GM19099 (cell line): ENCODE data around the gene NAV2.

Source experiments
- POLR2A ChIP-seq: IDR thresholded peaks from 3 replicates; pipeline ENCODE4 v1.6.1; 2011; ENCODE audit warnings: low read depth; ENCODE audit not compliant: insufficient read length; ENCODE audit errors: extremely low read depth

The NAV2 gene

DNA sequence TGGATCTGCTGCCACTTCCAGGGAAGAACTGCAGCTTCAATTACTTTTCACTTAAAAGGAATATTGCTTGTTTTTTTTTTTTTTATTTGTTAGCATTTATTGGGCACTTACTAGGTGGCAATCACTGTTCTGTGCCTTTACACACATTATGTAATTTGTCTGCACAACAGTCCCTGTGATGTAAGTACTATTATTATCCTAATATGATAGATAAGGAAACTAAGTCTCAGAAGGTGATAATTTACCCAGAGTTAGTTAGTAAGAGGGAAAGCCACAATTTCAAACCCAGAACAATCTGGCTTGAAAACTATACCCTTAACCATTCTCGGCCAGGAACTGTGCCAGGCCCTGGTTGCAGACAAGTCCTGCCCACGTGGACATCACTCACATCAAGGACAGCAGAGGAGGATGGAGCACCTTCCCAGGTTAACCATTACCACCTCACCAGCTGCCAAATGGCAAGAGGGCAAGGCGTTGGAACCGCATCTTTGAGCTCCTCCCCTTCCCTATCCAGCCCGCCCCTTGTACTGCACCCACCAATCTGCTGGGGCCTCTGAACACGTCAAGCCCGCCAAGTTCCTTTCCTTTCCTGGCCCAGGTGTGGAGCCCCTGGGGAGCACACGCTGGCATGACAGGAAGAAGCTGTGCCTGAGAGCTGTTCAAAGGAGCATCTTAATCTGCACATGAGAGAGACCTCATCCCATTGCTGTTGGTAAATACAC lies 78.4 kb downstream of the NAV2 start:
- no peak for TF ChIP-seq POLR2A

DNA sequence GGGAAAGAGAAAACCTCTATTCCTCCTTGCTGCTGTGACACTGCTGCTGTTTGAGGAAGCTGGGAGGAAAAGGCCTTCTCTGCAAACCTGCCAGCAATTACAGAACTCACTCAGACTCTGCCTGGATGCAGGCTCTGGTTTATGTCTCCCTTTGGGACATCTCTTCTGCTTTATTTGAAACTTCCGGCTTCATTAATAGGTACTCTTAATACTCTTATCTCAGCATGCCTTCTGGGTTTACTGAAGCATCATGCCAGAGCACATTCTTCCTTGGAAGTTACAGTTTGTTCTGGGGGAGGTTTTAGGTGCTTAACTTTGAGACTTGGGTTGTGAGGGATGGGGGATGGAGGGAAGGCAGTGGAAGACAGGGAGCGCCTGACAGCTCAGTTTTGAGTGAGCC lies 79.9 kb downstream of the NAV2 start:
- no peak for TF ChIP-seq POLR2A

DNA sequence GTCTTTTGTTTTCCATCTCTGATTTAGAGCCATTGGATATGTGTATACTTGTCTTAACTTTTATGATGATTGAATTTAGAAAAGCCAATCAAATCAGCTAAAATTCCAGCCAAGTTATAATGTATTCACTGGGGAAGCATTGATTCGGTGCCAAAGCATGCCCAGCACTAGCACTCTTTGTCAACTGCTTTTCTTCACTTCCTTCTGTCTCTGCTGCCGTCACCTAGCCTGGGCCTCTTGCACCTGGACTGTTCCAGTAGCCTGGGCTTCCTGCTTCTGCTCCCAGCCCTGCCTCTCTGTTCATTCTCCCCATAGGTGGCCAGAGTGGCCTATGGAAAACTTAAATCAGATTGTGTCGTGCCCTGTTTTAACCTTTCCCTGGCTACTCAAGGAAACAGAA lies 80.7 kb downstream of the NAV2 start:
- TF ChIP-seq POLR2A: no peak

DNA sequence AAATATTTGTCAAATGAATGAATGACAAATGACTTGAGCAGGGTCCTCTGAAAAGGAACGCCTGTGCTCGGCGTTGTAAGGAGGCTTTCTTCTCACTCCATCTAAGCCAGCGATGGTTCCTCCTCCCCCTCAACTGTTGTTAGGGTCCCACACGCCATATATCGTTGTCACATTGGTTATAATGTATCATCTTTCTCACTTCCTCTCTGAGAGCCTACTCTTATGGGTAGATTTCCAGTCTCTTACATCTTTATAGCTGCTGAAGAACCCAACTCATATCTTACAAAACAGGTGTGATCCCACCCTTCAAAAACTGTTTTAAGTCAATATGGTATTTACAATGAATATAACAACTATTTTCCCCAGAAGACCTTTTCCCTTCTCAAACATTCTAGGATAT lies 81.5 kb downstream of the NAV2 start:
- no peak for TF ChIP-seq POLR2A

DNA sequence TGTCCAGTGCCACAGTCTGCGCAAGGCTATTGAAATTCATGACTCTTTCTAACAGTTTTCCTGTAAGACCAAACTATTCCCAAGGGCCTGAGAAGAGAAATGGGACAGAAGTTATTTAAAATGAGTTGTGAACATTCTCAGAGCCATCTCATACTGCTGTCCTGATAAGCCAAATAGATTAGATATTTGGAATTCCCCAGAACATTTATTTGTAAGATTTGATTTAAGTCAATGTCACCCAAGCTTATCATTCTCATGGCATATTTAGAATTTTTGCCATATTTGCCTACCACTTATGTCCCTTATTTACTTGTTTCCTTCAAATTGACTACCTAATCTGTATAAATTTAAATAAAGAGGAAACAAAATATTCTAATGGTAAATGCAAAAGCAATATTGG lies 82.4 kb downstream of the NAV2 start:
- TF ChIP-seq POLR2A: no peak

DNA sequence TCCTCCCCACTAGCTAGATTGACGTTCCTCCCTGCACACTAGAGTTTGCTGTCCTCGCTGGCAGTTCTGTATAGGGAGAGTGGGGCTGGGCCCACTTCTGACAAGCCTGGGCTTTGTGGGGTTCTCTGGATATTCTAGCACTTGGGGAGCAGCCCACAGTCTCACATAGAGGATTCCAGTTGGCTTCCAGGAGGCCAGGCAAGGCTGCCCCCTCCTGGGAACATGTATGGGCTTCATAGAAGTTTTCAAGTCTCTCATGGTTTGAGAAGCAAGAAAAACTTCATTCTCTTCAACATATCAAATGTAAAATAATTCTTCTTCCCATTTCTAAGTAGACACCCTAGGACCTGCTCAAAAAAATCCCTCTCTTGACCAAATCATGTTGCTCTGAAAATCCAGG lies 87.5 kb downstream of the NAV2 start:
- no peak for TF ChIP-seq POLR2A

DNA sequence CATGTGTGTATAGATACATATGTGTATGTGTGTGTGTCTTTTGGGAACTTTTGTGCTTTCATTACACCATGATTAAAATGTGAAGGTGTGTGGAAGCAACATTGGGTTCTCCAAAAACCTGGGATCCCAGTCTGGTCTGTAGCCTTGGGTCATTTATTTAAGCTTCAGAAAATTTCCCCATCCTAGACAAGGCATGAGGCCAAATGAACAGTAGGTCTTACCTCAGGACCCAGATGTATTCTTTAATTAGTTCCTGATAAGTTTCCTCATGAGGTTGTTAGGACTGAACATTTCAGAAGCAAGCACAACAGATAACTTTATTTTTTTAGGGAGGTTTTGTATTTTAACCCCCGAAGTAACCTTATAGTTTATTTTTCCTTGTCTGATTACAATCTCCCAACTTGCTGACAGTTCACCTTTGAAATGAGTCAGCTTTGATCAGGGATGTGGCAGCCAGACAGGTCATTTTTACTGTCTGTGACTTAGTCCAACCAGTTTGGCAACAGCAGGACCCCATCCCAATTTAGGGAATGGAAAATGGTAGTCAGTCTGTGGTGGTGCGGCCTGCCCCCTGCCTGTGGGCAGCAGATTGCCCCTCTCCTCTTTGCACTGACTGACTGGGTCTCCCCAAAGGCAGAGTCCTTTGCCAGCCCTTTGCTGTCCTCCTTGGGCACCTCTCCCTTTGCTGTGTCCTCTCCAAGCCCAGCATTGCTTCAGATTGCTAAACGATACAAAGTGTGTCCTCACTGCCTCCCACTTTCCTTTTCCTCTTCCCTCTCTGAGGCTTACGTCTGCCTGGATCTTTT lies 88.3 kb downstream of the NAV2 start:
- no peak for TF ChIP-seq POLR2A

DNA sequence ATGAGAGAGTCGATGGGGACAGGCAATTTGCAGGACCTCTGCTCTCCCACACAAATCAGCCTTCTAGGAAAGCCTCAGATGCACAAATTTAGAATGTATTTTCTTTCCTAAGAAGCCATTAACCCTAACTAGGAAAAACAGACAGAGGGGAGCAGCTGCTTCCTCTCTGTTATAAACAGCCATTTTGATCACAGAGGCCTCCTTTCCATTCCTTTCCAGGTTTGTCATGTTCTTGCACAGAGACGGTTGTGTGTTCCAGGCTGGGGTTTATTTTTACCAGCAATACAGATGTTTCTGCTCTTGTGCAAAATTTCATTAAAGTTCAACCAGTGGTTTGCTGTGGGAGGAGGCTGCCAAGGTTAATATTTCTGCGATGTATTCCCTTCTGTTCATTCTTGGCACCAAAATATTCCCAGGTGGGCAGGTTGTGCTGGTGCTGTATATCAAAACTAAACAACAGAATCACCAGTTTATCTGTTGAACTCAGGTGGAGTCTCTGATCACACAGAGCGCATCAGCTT lies 90.2 kb downstream of the NAV2 start:
- no peak for TF ChIP-seq POLR2A

DNA sequence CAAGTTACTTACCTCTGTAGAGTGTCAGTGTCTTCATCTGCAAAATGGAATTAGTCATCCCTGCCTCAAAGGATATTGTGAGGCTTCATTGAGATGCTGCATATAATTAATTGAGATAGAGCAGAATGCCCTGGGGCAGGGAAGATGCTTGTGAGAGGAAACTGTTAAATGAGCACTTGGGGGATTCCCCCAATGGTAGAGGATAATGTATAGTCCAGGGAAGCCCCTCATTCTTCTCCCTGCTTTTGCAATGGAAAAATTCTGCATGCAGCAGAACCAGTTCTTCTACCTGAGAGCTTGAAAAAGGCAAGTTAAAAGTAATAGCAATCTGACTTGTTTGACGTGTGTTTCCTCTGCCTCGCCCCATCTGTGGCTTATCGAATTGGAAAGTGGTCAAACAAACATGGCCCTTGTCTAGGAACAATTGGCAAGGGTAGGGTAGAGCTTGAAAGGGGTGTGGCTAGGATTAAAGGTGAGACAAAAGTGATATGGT lies 90.9 kb downstream of the NAV2 start:
- TF ChIP-seq POLR2A: no peak

DNA sequence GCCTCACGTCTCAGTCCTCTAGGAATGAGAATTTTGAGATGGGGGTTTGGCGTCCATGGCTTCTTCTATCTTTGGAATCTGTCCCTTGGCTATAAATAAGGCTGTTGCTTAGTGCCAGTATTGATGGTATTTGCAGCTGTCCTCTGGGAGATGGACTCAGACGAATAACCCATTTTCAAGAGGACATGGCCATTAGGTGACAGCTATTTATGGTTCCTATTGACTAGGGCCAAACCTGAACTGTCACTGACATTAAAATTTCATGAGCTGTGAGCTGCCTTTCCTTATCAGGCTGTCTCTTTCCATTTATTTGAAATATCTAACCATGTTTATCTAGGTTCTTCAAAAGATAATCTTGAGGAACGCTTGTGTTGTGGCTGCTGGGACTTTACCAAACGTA lies 92.7 kb downstream of the NAV2 start:
- no peak for TF ChIP-seq POLR2A

DNA sequence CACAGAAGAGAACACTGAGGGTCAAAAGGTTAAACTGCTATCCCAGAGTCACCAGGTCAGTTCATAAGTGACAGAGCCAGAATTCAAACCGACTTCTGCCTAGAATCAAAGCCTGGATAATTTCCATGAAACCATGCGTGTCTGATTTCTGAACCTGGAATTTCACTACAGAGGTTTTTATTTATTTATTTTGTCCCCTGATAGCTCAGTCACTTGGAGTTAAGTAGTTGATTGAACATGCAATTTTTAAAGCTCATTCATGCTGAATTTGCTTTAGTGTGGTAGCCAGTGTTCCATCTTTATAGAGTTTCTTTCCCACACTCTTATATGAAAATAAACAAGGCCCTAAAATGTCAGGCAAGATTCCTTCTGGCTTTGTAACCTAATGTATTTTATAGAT lies 93.2 kb downstream of the NAV2 start:
- TF ChIP-seq POLR2A: no peak

DNA sequence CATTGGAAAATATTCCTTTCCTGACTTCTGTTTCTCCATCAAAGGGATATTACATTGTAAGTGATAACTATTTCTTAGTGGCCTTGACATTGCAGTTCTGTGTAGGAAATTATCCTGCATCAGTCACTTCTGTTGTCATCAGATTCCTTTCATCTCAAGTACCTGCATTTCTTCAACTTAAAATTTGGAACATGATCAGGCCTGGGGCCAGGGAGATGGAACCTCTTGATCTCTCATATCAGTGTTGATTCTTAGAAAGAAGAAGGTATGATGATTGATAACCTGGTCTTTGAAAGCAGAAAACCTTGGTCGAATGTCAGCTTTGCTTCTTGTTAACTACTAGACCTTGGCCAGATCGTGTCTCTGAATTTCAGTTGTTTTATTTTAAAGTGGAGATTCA lies 93.6 kb downstream of the NAV2 start:
- TF ChIP-seq POLR2A: no peak

DNA sequence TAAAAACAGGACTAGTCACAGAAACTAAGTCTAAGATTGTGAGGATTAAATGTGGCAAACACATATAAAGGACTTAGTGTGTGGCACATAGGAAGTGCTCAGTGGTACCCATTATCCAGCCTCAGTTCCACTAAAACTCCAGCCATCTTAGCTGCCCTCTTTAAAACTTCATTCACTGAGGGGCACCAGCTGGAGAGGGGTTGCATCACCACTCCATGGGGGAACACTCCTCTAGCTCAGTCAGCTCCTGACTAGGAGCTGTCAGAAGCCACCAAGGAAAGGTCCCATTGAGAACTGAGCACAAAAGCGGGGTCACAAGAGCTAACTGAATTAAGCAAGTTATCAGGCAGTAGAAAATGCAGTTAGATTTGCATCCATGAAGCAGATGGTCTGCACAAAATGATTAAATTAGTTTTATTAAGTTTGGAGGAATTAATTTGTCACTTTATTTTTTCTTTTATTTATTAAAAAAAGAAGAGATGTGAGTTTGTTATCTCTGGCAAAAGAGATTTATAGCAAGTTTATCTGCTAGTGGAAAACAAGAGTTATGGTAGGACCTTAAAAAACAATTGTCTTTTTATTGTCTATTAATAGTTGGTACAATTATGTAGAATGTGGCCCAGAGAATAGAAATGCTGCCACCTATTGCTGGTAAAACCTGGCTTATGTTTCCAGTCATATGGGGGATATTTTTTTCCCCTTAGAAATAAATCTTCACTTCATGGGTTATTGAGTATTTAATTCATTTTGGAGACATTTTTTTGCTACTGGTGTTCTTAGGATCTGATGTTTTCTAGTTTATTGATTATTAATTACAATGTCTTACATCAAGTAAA lies 95.7 kb downstream of the NAV2 start:
- TF ChIP-seq POLR2A: no peak

DNA sequence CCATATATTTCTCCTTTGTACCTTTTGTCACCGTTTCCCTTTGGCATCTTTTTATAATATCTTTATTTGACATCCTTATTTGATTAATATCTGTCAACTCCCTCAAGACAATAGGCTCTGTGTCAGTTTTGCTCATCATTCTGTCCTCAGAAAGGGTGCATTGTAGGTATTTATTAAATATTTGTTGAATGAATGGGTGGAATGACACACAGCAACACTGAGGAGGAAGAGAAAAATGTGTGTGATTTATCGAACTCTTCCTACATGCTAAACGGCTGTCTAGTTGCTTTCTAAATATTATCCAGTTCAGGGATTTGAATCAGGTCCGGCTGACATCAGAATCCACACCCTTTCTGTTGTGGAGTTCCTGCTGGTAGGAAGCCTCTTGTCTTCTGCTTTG lies 98.2 kb downstream of the NAV2 start:
- no peak for TF ChIP-seq POLR2A

DNA sequence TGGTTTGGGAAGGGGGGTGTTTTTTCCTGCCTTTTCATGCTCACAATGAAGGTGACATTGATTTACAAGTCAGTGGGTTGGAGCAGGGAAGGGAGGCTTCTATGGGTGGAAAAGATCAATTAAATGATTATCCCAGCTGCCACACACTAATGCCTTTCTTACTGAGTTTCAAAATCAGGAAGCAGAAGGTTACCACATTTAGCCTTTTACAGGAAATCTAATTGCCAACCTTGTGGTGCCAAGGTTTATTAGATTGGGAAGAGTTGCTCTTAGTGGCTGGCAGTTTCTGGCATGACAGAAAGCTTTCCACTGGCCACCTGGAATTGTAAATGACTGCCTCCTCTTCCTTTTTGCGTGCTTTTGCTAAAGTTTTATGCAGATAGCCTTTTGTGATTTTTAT lies 98.7 kb downstream of the NAV2 start:
- no peak for TF ChIP-seq POLR2A
